ENCODE measurements around the gene F10.

DNA sequence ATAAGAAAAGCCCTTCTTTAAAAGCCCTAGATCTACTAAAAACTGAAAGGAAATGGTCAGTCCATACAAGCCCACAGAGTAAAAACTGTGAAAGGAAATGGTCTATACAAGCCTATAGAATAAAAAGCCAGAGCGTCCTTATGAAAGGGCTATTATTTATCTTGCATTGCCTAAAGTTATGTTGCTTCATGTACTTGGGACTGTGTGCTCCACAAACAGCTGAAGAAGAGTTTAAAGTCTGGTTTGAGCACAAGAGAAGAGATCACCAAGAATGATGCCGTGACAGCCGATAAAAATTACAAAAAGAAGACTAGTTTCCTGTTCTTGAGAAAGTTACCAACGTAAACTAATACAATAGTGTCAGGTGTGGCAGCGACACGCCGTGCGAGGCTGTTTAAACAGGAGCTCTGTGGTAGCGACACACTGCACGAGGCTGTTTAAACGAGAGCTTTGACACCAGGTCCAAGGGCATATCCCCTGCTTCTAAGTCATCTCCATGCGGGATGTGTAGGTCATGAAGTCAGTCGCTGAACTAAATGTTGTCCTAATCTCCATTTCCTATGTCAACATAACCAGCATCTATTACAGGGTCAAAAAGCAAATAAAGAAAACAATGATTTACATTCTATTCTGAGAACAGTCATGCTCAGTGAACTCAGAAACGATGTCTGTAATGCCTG, 61.0 kb downstream of the F10 start:
- TF ChIP-seq, protein P1, sequence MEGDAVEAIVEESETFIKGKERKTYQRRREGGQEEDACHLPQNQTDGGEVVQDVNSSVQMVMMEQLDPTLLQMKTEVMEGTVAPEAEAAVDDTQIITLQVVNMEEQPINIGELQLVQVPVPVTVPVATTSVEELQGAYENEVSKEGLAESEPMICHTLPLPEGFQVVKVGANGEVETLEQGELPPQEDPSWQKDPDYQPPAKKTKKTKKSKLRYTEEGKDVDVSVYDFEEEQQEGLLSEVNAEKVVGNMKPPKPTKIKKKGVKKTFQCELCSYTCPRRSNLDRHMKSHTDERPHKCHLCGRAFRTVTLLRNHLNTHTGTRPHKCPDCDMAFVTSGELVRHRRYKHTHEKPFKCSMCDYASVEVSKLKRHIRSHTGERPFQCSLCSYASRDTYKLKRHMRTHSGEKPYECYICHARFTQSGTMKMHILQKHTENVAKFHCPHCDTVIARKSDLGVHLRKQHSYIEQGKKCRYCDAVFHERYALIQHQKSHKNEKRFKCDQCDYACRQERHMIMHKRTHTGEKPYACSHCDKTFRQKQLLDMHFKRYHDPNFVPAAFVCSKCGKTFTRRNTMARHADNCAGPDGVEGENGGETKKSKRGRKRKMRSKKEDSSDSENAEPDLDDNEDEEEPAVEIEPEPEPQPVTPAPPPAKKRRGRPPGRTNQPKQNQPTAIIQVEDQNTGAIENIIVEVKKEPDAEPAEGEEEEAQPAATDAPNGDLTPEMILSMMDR (conservative IDR thresholded peaks at IDR 0.05; ENCODE audit: low read depth, low read length) = no peak
- no peak for TF ChIP-seq EZH2 (IDR thresholded peaks at IDR 0.05; ENCODE audit: borderline replicate concordance, low read depth, low read length, poor library complexity, severe bottlenecking)

Data from A673 (cell line).